A549 (cell line): ENCODE results near the gene TXLNG.

Experiments
- HDAC2 ChIP-seq: fragments of 200-600 bp; sonication (generic); IDR thresholded peaks from 2 replicates; pipeline ENCODE4 v1.6.1; 2016
- KDM1A ChIP-seq: fragments of 200-600 bp; sonication (generic); IDR thresholded peaks from 2 replicates; pipeline ENCODE4 v1.6.1; 2016; ENCODE audit warnings: low read depth, mild to moderate bottlenecking
- POLR2A ChIP-seq: IDR thresholded peaks from 2 replicates; pipeline ENCODE4 v1.6.1; 2012; ENCODE audit warnings: mild to moderate bottlenecking, low read length
- TF ChIP-seq, protein P1 (sequence below): fragments of >200 bp; sonication (Bioruptor Twin); formaldehyde crosslinking; IDR thresholded peaks from 3 replicates; pipeline ENCODE4 v1.5.1; 2016
- TF ChIP-seq, protein P2 (sequence below): IDR thresholded peaks from 2 replicates; pipeline ENCODE4 v1.6.1; 2012

DNA sequence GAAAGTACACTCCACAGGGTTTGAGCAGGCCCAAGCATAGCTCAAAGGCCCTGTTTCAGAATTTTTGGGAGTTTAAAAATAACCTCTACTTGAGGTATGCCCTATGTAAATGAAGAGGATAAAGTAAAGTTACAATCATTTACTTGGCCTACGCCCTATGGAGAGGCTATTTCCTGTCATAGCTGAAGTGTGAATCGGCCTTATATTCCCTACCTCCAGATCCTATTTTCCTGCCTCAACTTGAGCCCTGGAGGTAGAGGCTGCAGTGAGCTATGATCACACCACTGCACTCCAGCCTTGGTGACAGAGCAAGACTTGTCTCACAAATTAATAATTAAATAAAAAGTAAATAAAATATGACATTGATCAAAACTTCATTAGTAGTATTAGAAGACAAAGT, 11.5 kb upstream of the TXLNG start:
- TF ChIP-seq POLR2A (no peak), HDAC2 (no peak), KDM1A (no peak)
- TF ChIP-seq, protein P1, sequence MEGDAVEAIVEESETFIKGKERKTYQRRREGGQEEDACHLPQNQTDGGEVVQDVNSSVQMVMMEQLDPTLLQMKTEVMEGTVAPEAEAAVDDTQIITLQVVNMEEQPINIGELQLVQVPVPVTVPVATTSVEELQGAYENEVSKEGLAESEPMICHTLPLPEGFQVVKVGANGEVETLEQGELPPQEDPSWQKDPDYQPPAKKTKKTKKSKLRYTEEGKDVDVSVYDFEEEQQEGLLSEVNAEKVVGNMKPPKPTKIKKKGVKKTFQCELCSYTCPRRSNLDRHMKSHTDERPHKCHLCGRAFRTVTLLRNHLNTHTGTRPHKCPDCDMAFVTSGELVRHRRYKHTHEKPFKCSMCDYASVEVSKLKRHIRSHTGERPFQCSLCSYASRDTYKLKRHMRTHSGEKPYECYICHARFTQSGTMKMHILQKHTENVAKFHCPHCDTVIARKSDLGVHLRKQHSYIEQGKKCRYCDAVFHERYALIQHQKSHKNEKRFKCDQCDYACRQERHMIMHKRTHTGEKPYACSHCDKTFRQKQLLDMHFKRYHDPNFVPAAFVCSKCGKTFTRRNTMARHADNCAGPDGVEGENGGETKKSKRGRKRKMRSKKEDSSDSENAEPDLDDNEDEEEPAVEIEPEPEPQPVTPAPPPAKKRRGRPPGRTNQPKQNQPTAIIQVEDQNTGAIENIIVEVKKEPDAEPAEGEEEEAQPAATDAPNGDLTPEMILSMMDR: no peak
- TF ChIP-seq, protein P2, sequence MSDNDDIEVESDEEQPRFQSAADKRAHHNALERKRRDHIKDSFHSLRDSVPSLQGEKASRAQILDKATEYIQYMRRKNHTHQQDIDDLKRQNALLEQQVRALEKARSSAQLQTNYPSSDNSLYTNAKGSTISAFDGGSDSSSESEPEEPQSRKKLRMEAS: no peak
